Umbilical cord (tissue), 2 donors: ENCODE data around the gene RP2. TPM values are rescaled to one million over a fixed set of nuclear protein-coding genes. Genes with fewer than 3 reads are reported as not detected.

ENCODE experiments used
- DNase-seq: peaks from one replicate; pipeline ENCODE4 v3.0.0-alpha.2; 2015; ENCODE audit warnings: low spot score
- total RNA-seq: library from RNA; depleted of rRNA; stranded (reverse); fragments of >200 nt; gene quantifications from one replicate; pipeline ENCODE4 v1.2.3, GENCODE V29; 2014; ENCODE audit warnings: low replicate concordance; ENCODE audit not compliant: insufficient read depth

RP2 gene
- total RNA-seq, 1 donor from 2014 or later = 30.3 TPM

DNA sequence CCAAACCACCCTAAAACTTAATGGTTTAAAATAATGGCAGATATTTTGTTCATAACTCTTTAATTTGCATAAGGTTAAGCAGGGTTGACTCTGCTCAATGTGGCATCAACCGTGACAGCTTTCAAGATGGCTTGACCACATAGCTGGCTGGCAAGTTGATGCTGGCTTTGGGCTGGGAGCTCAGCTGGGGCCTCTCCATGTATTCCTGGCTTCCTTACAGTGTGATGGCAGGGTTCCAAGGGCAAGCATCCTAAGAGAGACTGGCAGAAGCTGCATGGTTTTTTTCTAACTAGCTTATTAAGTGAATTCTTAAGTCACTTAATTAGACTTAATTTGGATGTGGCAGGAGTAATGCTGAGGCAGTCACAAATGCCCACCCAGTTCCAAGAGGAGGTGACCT is 4.5 kb downstream of the RP2 start:
- peak; percentile 21 for DNase-seq

DNA sequence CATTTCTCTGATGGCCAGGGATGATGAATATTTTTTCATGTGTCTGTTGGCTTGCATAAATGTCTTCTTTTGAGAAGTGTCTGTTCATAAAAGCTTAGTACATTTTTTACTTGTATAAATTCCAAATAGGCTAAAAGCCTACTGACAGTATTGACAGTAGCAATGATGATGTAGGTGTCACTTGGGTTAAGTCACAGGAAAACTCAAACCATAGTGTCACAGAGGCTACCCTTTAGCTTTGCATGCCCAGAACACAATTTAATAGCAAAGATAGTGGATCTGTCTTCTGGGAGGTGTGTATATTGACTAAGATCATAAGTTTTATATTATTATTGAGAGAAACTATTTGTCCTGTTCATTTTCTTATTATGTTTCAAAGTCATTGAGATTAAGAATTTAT is 8.1 kb downstream of the RP2 start:
- DNase-seq = no peak

DNA sequence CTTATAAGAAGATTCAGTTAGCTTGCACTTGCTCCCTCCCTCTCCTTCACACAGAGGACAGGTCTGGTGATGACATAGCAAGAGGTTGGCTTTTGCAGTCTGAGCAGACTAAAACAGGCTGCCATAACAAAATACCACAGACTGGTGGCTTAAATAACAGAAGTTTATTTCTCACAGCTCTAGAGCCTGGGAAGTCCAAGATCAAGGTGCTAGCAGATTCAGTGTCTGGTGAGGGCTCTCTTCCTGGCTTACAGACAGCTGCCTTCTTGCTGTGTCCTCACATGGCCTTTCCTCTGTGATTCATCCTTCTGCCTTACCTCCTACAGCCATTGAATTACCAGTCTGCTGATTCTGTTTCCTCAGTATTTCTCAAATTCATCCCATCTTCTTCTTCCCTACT is 13.1 kb downstream of the RP2 start:
- DNase-seq = no peak

DNA sequence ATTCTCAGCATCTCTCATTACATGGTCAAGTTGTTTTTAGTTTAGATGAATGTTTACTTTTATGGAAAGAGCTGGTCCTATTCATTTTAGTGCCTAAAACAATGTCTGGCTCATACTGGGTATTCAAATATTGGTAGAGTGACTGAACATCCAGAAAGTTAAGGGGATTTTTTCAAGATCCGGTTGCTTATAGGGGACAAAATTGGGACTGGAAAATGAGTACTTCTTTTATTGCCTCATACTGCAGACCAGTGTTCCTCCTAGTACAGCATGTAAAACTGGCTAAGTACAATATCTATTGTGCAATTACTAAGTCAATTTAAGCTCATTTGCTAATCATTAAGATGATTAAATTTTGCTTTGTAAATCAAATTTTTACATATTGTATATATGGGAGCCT is 13.9 kb downstream of the RP2 start:
- no peak for DNase-seq

DNA sequence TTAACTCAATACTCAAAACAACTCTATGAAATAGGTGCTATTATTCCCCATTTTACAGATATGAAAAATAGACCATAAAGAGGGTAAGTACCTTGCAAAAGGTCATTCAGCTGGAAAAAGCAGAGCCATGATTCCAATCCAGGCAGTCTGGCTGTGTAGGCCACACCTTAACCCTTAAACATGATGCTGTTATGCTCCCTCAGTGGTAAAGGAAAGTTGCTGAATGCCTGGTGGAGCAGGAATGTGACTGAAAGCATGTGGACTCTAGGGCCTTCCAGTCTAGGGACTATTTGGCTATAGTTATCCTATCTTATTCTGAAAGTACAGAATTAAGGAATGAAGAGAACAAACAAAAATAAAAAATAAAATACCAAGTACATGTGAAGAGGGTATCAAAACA is 19.6 kb downstream of the RP2 start:
- no peak for DNase-seq

DNA sequence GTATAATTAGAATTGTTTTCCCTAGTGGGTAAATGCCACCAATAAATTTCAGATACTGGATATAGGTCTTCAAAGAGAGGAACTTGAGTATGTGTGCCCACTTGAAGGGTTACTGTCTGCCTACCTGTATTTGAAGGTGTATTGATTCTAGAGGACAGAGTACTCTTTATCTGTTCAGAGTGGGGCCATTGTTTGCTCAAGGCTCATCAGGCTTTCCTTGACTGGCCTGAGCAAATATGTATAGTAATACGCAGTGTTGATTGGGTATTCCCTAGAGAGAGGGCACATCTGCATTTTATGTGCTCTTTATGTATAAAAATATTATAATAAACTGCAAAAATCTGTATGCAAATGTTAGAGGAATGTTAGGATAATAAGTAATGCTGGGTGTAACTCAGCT is 23.7 kb downstream of the RP2 start:
- no peak for DNase-seq

DNA sequence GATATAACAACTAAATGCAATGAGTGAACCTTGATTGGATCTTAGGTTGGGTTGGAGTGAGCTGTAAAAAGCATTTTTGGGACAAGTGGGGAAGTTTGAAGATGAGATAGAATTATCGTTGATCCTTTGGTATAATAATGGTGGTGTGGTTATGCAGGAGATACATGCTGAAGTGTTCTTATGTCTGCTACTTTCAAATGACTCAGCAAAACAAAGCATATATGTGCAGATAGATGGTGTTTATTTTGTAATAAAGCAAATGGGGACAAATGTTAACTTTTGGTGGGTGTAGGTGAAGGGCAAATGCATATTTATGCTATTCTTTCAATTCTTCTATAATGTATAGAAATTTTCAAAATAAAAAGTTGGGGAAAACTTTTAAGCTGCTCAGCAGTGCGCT is 26.2 kb downstream of the RP2 start:
- no peak for DNase-seq

DNA sequence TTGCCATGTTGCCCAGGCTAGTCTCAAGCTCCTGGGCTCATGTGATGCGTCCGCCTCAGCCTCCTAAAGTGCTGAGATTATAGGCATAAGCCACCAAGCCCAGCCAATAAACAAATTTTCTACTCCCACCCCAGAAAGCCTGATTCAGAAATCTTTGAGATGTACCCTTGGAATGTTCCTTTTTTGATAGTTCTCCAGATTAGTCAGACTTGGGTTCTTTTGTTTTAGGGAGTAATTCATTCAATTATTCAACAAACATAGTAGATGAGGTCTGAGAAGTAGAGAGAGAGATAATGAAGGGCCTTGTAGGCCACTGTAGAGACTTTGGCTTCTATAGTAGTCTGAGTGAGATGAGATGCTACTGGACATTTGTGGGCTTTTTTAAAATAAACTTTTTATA is 27.8 kb downstream of the RP2 start:
- no peak for DNase-seq

DNA sequence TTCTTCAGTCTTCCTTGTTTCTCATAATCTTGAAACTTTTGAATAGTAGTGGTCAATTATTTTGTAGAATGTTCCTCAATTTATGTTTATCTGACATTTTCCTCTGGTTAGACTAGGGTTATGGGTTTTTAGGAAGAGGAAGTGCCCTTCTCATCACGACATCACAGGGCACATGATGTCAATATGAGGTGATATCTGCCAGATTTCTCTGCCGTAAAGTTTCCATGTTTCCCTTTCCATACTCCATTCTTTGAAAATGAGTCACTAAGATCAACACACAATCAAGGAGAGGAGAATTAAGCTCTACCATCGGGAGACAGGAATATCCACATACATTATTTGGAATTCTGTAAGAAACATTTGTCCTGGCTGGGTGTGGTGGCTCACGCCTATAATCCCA is 28.4 kb downstream of the RP2 start:
- no peak for DNase-seq

DNA sequence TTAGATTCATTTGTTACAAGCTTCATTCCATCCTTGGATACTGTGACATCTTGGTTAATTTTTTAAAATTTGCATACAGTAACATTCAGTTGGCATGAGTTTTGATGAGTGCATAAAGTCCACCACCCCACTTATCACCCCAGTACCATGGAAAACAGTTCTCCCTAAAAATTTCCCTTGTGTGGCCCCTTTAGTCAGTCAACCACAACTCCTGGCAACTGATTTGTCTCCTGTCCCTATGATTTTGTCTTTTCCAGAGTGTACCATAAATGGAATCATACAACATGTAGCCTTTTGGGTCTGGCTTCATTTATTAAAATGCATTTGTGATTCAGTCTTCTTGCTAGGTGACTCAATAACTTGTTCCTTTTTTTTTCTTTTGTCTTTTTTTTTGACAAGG is 29.9 kb downstream of the RP2 start:
- no peak for DNase-seq

DNA sequence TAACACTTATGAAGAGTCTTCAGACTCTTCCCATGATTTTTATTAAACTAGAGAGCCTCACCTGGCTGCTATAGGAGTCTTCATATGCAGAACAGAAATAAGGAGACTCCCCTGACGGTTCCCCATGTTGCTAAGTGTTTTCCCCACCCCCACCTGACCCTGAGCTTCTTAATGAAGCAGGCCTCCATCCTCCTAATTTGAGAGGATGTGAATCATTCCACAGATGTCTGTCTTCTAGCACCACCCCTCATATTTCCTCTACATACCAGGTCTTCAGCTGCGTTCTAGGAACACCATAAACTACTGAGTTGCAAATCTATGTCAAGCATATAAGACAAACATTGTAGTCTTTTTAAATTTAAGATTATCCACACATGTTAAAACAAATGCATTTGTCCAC is 36.9 kb downstream of the RP2 start:
- DNase-seq = no peak

DNA sequence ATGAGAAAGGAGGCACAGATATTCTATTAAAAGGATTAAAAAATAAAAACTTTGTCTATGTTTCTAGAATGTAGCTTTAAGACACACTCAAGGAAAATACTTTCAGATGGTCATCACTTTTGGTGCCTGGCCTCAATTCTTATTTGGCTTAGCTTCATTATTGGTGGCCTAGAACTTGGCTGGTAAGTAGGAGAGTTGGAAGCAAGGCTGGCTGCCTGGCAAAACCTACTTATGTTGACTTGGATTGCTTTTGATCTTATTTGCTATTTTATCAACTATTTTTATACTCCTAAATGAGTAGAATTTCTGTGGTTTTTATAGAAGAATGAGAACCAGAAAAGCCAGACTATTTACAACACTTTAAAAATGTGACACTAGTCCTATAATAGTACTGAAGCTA is 40.1 kb downstream of the RP2 start:
- DNase-seq = no peak

DNA sequence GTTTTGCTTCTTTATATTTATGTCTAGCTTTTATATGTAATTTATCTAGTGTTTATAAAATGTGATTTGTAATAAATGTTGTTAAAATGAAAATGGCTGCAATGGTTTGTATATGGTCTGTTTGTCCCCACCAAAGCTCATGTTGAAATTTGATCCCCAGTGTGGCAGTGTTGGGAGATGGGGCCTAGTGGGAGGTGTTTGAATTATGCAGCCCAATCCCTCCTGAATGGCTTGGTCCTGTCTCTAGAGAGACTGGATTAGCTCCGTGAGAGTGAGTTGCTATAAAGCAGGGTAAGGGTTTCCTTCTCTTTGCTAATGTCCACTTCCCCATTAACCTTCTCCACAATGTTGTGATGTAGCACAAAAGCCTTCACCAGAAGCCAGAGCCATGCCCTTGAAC is 45.4 kb downstream of the RP2 start:
- no peak for DNase-seq

DNA sequence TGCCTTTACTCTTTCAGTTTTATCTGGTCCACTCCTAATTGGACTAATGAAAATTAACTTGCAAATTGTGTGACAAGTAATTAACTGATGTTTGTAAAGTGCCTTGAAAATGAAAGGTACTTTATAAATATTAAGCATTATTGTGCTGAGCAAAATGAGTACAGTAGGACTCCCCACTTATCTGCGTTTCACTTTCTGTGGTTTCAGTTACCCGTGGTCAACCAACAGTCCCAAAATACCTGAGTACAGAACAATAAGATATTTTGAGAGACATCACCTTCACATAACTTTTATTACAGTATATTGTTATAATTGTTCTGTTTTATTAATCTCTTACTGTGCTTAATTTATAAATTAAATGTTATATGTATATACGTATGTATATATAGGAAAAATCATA is 48.0 kb downstream of the RP2 start:
- no peak for DNase-seq

DNA sequence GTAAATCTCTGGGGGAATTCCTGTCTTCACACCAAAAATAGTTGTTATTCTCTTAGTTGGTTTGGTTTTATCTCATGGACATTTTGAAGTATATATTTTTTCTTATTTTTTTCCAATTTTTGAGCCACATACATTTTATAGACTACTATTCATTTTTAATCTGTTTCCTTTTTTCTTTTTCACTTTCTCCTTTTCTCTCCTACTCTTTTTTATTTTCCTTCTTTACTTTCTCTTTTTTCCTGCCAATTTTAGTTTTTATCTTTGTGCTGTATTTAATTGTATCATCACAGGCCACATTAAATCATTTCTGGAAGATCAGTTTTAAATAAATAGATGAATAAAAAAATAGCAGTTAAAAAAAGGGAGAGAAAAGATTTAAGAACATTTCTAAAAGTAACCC is 61.4 kb downstream of the RP2 start:
- DNase-seq = no peak

DNA sequence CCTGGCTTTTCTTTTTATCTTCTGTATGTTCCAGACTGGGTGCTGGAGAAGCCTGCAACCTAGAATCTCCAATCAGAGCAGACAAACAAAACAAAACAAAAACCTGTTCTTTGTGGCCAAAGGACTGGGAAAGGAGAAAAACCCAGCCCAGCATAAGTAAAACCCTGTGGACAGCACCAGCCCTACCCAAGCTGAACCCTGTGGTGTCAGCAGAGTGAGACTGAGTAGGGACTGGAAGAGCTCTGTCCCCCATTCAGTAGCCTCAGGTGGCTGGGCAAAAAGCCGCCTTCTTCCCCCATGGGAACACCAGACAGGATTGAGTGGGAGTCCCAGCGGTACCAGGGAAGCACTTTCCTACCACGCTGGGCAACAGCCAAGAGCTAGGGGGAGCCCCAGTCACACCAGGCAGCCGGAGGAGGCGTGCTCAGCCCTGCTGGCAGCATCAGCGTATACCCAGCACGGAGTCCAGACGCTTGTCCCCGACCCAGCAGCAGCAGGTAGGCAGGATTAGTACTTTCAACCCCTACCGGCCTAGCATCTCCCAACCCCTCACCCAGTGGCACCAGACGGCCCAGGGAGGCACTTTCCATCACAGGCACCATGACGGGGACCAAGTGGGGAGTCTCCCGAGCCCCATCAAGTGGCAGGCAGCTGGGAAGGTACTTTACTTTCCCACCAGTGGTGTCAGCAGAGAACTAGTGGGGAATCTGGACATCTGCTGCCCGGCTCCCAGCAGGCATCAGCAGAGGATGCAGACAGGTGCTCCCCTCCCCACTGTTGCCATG is 66.8 kb downstream of the RP2 start:
- peak; percentile 79 for DNase-seq

DNA sequence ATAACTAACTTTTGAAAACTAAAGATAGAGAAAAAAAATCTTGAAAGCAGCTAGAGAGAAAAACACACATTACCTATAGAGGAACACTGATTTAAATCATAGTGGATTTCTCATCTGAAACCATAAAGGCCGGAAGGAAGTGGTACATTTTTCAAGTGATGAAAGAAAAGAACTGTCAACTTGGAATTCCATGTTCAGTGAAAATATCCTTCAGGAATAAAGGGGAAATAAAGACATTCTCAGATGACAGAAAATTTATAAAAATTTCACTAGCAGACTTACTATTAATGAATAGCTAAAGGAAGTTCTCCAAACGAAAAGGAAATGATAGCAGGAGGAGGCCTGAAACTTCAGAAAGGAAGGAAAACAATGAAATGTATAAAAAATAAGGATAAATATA is 67.8 kb downstream of the RP2 start:
- DNase-seq = no peak

DNA sequence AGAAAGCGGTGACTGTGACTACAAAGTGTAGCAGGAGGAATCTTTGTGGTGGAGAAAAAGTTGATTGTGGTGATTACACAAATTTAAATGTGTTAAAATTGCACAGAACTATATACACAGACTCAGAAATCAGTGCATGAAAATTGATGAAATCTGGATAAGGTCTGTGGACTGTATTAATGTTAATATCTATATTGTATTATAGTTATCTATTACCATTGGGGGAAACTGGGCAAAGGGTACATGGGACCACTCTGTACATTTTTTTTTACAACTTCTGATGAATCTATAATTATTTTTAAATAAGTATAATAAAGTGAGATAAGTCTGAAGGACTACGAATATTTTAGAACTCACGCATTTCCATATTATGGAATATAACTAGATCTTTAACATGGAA is 73.6 kb downstream of the RP2 start:
- DNase-seq = no peak

DNA sequence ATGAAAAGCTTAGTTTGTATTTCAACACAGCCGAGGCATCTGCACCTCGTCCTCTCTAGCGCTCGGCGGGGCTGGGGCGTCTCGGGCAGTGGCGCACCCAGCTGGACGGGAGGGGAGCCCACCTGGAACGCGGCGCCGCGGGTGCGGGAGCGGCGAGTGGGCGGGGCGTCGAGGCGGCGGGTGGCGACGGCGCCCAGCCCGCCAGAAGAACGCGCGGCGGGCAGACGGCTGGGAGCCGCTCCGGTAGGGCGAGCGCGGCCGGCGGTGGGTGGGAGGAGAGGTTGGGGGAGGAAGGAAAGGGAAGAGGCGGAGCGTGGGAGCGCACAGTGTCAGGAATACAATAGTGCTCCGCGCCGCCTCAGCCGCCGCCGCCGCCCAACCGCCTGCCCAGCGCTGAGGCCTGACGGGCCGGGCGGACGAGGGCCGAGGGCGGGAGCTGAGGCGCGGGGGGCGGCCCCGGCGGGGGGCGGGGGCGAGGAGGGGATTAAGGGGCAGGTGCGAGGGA is 75.3 kb downstream of the RP2 start, which contains the start of gene JADE3:
Gene JADE3 (plus strand): TSS at position 324 of the 505 bp plus-strand sequence. CDS start 72,474 bp downstream, outside the sequence.
- DNase-seq = peak; percentile 67

DNA sequence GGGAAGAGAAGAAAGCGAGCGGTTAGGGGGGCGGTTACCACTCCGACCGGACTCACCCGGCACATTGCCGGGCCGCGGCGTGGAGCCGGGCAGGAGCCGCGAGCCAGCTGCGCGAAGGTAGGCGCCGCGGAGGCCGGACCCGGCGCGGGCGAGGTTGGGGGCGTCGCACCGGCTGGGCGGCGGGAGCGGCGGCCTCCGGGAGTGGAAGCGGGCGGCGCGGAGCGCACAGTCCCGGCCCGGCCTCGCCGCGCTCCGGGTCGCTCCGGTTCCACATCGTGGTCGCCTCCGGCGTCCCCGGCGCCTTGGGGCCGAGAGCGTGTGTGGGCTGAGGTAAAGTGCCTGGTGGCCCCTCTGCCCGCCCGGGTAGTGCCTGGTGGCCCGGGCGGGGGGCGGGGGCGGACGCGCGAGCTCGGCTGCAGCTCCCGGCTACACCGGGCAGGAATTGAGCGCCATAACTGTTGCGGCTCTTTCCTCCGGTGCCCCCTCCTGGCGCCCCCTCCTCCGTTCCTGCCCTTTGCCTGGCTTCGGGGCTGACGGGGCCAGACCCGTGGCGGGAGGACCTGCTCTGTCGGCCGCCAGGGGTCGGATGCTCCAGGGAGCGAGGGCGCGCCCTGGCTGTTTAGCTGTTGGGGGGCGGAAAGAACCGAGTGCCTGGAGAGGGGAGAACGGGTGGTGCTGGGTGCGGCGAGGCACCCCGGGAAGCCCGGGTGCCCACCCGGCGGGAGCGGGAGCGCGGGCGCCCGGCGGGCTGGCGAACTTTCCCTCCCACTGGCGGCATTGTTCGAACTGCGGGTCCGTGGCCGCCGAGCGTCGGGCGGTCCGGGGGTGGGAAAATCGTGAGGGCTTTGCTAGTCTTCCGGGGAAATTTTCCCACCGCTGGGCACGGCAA is 76.0 kb downstream of the RP2 start:
- peak; percentile 40 for DNase-seq

DNA sequence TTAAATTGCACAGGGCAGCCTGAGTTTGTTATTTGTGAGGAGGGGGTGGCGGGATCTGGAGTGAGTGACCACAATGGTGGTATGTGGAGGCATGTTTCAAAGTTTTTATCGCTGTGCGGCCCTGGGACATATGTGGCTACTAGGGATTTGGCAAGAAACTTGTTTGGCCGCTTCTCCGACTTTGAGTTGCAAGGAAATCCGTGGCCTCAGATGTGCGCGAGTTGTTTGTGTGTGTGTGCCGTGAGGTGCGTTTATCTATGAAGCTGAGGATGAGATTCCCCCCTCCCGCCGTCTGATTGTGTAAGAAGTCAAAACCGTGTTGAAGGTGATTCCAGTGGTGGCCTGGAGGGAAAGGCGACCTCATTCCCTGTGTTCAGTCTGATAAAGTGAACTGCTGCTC is 76.8 kb downstream of the RP2 start:
- DNase-seq = peak; percentile 3

DNA sequence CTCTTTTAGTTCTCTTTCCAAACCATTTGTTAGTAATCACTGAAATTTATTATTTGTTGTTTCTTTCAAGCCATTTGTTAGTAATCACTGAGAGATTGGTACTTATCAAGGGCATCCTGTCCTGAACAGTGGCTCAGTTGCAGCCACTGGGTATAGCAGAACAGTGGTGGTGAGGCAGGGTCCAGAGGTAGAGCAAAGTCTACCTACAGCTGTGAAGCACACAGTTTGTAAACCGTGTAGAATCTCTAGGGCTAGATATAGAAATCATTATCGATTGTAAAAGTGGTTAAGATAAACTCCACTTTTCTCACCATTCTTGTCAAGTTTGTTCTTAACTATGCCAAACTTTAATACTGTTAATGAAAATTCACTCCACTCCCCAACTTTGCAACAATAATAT is 79.4 kb downstream of the RP2 start:
- no peak for DNase-seq

DNA sequence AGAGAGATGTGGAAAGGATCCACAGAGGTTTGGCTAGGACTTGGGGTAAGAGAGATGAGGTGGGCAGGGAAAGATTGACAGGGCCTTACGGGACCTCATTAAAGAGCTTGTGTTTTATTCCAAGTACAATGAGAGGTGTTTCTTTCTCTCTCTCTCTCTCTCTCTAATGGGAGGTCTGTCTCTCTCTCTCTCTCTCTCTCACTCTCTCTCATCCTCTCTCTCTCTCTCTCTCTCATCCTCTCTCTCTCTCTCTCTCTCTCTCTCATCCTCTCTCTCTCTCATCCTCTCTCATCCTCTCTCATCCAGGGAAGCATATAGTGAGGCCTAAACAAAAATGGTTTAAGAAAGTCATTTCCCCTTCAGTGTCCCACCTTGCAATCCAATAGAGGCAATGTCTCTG is 80.8 kb downstream of the RP2 start:
- DNase-seq = no peak
